HG03378 (cell line): ENCODE measurements around the gene FAM185A.
"Not testable (repeated sequence)": the region's sequence is repeated elsewhere in the genome, so short reads cannot be mapped to it uniquely, and the experiment has no call there.

Source experiments
- ATAC-seq: cut with Tn5 transposase; IDR thresholded peaks from one replicate; pipeline ENCODE4 v1.9.1; 2021; ENCODE audit warnings: mild to moderate bottlenecking, moderate library complexity; ENCODE audit not compliant: unreplicated experiment

FAM185A gene

GRCh38 chr7:102748605-102749444 is at the start of gene FAM185A:
TSS of gene FAM185A (plus strand) at chr7:102748999. CDS start at chr7:102749208, 209 bp downstream.
- peak; percentile 97 for ATAC-seq

DNA sequence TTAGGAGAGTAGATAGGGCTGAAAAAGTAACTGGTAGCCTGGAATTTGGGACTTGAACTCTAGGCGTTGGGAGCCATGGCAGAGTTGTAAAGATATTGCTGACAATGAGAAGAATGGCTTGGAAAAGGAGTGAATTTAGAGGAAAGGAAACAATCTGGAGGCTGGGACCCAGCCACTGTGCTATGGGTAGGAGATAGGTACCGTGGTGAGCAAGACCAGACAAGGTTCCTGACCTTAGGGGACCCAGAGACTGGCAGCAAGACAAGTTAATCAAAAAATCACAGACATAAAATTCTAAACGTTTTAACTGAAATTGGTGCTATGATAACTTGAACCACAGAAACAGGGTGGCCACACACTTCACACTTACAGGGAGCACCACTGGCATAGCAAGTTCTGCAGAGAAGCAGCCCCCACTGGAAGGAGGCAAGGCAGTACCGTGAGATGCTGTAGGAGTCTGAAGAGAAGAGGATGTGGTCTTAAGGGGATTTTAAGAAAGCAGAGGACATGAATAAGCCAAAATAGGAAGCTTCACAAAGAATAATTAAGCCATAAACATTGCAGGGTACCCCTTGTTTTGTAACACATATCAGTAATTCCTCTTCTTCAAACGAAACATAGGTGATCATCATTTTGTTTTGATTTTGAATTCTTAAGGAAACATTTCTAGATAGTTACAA is 35.6 kb upstream of the FAM185A start:
- peak; percentile 69 for ATAC-seq

DNA sequence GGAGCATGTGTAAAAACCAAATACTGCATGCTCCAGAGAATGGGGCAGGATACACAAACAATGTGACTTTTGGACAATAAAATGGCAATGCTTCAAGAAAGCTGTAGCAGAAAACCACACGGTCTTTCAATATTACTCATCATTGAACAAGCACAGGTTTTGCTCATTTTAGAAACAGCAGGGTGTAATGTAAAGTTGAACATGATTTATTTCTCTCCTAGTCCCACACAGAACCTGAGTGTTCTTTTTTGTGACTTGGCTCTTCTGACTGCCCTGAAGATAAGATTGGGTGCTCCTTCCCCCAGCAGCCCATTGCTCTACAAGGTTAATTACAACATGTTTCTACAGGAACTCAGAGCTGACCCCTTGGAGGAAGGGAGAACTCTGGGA is 35.1 kb upstream of the FAM185A start:
- ATAC-seq, result peak; percentile 79

DNA sequence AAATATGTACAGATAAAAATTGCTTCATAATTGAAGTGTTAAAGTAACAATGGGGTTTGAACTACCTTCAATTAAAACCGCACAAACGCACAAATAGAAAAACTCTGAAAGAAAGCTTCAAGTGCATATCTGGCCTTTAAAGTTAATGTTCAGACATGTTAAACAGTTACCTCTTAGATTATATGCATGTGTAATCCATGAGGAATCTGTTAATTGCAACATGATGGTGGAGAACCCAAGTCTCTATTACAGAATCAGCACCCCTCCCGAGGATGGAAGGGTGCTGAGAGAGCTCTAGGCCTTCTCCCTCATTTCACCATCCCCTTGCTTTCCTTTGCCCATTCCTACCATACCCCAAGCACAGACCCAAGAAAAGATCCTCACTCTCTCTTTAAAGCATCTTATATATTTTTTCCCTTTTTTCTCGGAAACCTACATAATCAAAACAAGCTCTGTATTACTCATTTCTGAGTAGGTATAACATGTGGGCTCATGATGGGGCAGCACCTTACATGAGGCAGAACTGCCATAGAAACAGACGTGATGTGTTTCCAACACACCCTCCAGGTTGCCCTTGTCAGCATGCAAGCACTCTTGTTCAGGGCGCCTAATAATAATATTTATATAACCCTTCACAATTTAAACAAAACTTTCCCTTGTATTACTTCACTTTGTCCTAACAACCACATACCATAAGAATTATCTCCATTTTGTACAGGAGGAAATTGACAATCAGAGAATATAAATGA is 33.9 kb upstream of the FAM185A start:
- not testable (repeated sequence) for ATAC-seq

DNA sequence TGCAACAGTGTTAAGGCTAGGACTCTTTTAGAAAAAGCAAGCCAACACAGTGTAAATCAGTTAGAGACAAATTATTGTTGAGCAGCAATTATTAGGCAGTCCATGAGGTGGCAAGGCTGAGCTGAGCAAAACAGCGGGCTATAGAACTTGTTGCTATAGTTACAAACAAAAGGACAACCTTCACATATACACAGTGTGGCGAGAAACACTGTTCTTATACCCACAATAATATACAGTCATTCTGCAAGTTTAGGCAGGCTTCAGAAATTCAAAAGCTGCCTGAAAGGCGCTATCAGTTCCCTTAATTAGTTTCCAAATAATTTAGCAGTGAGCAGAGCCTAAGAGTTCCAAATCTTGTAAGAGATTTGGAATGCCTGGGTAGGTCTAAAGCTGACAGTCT is 33.1 kb upstream of the FAM185A start:
- ATAC-seq, result peak; percentile 56

- ATAC-seq, result not testable (repeated sequence)
Observed at GRCh38 chr7:102718491-102718890, 30.3 kb upstream of the FAM185A start.

- not testable (repeated sequence) for ATAC-seq
Observed at GRCh38 chr7:102726170-102726569, 22.6 kb upstream of the FAM185A start.

GRCh38 chr7:102729670-102730069 is 19.1 kb upstream of the FAM185A start:
- ATAC-seq, result not testable (repeated sequence)

DNA sequence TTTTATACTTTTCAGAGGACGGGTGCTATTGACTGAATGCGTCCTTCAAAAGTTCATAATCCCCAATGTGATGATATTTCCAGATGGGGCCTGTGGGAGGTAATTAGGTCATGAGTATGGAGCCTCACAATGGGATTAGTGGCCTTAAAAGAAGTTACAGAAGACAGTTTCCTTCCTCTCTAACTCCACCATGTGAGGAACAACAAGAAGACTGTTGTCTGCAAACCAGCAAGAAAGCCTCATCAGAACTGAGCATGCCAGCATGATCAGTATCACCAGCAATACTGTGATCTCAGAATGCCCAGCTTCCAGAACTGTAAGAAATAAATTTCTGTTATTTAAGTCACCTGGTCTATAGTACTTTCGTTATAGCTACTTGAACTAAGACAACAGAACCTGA is 18.4 kb upstream of the FAM185A start:
- ATAC-seq, result not testable (repeated sequence)

- not testable (repeated sequence) for ATAC-seq
Observed at GRCh38 chr7:102742002-102742771, 6.6 kb upstream of the FAM185A start.

- ATAC-seq, result not testable (repeated sequence)
Observed at GRCh38 chr7:102743861-102744260, 4.9 kb upstream of the FAM185A start.

GRCh38 chr7:102745494-102746288 is 3.1 kb upstream of the FAM185A start:
- not testable (repeated sequence) for ATAC-seq

- not testable (repeated sequence) for ATAC-seq
Observed at GRCh38 chr7:102749445-102749786, 617 bp downstream of the FAM185A start.

GRCh38 chr7:102758227-102758626 is 9.4 kb downstream of the FAM185A start:
- ATAC-seq, result not testable (repeated sequence)

DNA sequence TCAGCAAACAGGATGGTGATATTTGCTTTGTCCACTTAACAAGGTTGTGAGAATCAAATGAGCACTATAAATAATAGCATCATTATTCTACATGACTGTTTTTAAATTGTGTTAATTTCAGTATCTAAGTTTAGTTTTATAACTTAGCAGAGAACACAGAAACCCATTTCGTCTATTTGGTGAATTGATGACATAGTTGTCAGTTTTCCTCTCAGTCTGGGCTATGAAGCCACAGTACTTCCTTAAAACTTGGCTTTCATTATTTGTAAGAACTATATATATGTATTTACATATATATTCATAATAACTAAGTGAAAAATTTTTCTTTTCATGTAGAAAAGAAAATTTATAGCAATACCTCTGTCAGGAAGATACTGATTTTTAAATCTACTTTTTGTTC is 11.1 kb downstream of the FAM185A start:
- not testable (repeated sequence) for ATAC-seq

- not testable (repeated sequence) for ATAC-seq
Observed at GRCh38 chr7:102761234-102761633, 12.4 kb downstream of the FAM185A start.

GRCh38 chr7:102763295-102763905 is 14.6 kb downstream of the FAM185A start:
- ATAC-seq, result not testable (repeated sequence)

DNA sequence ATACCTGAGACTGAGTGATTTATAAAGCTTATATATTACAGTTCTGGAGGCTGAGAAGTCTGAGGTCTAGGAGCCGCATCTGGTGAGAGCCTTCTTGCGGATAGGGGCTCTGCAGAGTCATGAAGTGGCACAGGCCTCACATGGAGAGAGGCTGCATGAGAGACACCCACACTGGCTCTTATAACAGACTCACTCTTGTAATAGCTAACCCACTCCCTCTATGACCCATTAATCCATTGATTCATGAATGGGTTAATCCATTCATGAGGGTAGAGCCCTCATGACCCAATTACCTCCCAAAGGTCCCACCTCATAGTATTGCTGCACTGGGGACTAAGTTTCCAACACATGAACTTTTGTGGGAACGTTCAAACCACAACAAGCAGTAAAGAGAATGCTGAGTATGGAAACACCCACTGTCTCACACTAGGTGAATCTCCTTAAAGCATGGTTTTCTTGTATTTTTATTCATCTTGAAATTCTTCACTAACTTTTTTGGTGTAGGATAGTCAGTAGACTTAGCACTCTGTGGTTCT is 20.9 kb downstream of the FAM185A start:
- not testable (repeated sequence) for ATAC-seq

GRCh38 chr7:102770467-102770866 is 21.7 kb downstream of the FAM185A start:
- peak; percentile 54 for ATAC-seq
